ENCODE data around the gene PRKAB1. TPM values are rescaled to one million over a fixed set of nuclear protein-coding genes. Genes with fewer than 3 reads are reported as not detected.

The PRKAB1 gene
- total RNA-seq, 3 donors from 2014 or later = 30.9 to 37.3 (median 32.5) TPM

- ATAC-seq (no peak), DNase-seq (no peak)
- H3K4me3 Mint-ChIP-seq = no peak overlapping the region
- H3K9me3 Mint-ChIP-seq = no peaks in the 10 kb centered on the region
- H3K36me3 Mint-ChIP-seq (ENCODE audit: insufficient read depth) = no peaks in the 10 kb centered on the region
- H3K27me3 Mint-ChIP-seq (ENCODE audit: low read depth) = no peaks in the 10 kb centered on the region
- no peaks in the 10 kb centered on the region for H3K4me1 Mint-ChIP-seq (ENCODE audit: low read depth)
These were observed 53.4 kb downstream of the PRKAB1 start for GRCh38 chr12:119721306-119721705.

- no peak overlapping the region for H3K4me3 Mint-ChIP-seq
- no peaks in the 10 kb centered on the region for H3K4me1 Mint-ChIP-seq (ENCODE audit: low read depth)
- DNase-seq (no peak), ATAC-seq (no peak)
- H3K27me3 Mint-ChIP-seq (ENCODE audit: low read depth) = no peaks in the 10 kb centered on the region
- no peaks in the 10 kb centered on the region for H3K9me3 Mint-ChIP-seq
- H3K36me3 Mint-ChIP-seq (ENCODE audit: insufficient read depth) = peaks cover 3% of the 10 kb centered on the region
These were observed 57.6 kb downstream of the PRKAB1 start for GRCh38 chr12:119725523-119725922.

GRCh38 chr12:119727600-119728443 lies 59.9 kb downstream of the PRKAB1 start:
- H3K36me3 Mint-ChIP-seq (ENCODE audit: insufficient read depth) = peaks cover 3% of the 10 kb centered on the region
- DNase-seq (no peak), ATAC-seq (no peak)
- no peaks in the 10 kb centered on the region for H3K27me3 Mint-ChIP-seq (ENCODE audit: low read depth)
- no peak overlapping the region for H3K4me3 Mint-ChIP-seq
- H3K9me3 Mint-ChIP-seq = no peaks in the 10 kb centered on the region
- no peaks in the 10 kb centered on the region for H3K4me1 Mint-ChIP-seq (ENCODE audit: low read depth)

GRCh38 chr12:119728444-119728745 lies 60.5 kb downstream of the PRKAB1 start:
- ATAC-seq = no peak
- no peaks in the 10 kb centered on the region for H3K27me3 Mint-ChIP-seq (ENCODE audit: low read depth)

GRCh38 chr12:119729871-119730270 lies 61.9 kb downstream of the PRKAB1 start:
- no peak for DNase-seq
- Mint-ChIP-seq H3K4me3 (no peak overlapping the region), H3K36me3 (ENCODE audit: insufficient read depth) (peaks cover 8% of the 10 kb centered on the region), H3K27me3 (ENCODE audit: low read depth) (no peaks in the 10 kb centered on the region), H3K4me1 (ENCODE audit: low read depth) (no peaks in the 10 kb centered on the region), H3K9me3 (no peaks in the 10 kb centered on the region)
- no peak for ATAC-seq

More at GRCh38 chr12:119728444-119728745, 60.5 kb downstream of the PRKAB1 start:
- no peaks in the 10 kb centered on the region for H3K9me3 Mint-ChIP-seq
- H3K4me1 Mint-ChIP-seq (ENCODE audit: low read depth) = no peaks in the 10 kb centered on the region
- peaks cover 3% of the 10 kb centered on the region for H3K36me3 Mint-ChIP-seq (ENCODE audit: insufficient read depth)
- no peak for DNase-seq
- no peak overlapping the region for H3K4me3 Mint-ChIP-seq

- no peaks in the 10 kb centered on the region for H3K4me1 Mint-ChIP-seq (ENCODE audit: low read depth)
- no peak for ATAC-seq
- no peak overlapping the region for H3K4me3 Mint-ChIP-seq
- DNase-seq = no peak
- H3K27me3 Mint-ChIP-seq (ENCODE audit: low read depth) = no peaks in the 10 kb centered on the region
- peaks cover 8% of the 10 kb centered on the region for H3K36me3 Mint-ChIP-seq (ENCODE audit: insufficient read depth)
- H3K9me3 Mint-ChIP-seq = no peaks in the 10 kb centered on the region
These were observed 62.4 kb downstream of the PRKAB1 start for GRCh38 chr12:119730381-119730780.

Other genes starting within 250 kb of the PRKAB1 start
- not detected for gene TMEM233, start 74.4 kb upstream of the PRKAB1 start, total RNA-seq
- 1 to 10 TPM; 5.2 to 8.9 (median 5.3) TPM for gene CIT, start 209.2 kb downstream of the PRKAB1 start, total RNA-seq

All from activated T-cell treated with anti-CD3 and anti-CD28 coated beads, Interleukin-2, amount 50 U/mL, for 4 hours (primary cell).